ENCODE results near the gene NUP205.
"Not testable (repeated sequence)": the region's sequence is repeated elsewhere in the genome, so short reads cannot be mapped to it uniquely, and the experiment has no call there.

The NUP205 gene

DNA sequence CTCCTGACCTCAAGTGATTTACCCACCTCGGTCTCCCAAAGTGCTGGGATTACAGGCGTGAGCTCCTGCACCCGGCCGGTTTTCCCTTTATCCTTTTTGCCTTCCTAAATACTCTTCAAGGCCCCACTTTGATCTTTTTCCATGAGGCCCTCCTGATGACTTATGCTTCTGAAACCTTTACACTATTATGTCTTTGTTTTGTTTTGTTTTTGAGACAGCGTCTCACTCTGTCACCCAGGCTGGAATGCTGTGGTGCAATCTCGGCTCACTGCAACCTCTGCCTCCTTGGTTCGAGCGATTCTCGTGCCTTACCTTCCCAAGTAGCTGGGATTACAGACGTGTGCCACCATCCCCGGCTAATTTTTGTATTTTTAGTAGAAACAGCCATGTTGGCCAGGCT lies 108.4 kb downstream of the NUP205 start:
- no peak for DNase-seq (ENCODE audit: low read depth, low spot score)

- DNase-seq (ENCODE audit: low read depth, low spot score) = no peak
Measured at GRCh38 chr7:135666846-135667245, 109.1 kb downstream of the NUP205 start.

- not testable (repeated sequence) for DNase-seq (ENCODE audit: low read depth, low spot score)
Measured at GRCh38 chr7:135667626-135668025, 109.9 kb downstream of the NUP205 start.

- not testable (repeated sequence) for DNase-seq (ENCODE audit: low read depth, low spot score)
Measured at GRCh38 chr7:135668852-135669395, 111.2 kb downstream of the NUP205 start.

DNA sequence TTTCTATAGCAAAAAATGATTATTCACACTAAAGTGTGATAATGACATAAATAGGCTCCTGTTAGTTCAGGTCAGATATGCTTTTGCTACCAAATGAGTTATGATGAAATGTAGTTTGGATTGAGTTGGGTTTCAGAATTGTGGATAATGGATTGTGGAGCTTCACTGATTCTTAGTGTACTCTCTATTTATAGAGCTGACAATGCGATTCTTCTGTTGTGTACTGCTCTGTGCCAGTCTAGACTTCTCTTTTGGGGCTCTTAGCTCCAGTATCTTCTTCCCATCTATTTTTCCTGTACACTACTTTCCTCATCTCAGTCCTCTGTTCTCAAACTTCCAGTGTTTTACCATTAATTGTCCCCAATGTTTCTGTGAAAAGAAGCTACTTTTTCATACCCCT lies 112.1 kb downstream of the NUP205 start:
- no peak for DNase-seq (ENCODE audit: low read depth, low spot score)

DNA sequence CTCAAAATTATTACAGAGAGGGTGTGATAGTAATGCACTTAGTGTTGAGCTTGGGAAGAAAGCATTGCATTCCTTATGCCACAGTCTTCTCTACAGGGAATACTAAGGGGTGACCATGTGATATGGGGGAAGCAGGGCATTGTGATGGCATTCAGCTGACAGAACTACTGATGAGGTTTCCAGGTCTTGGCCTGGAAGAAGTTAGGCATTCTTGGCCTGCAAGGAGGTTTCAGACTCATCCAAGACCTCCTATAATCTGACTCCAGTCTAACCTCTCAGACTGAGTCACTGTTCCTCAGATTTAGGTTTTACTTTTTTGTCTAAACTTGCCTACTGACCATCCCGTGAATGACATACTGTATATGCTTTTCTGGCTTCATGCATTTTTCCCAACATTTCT lies 112.5 kb downstream of the NUP205 start:
- DNase-seq (ENCODE audit: low read depth, low spot score) = no peak

DNA sequence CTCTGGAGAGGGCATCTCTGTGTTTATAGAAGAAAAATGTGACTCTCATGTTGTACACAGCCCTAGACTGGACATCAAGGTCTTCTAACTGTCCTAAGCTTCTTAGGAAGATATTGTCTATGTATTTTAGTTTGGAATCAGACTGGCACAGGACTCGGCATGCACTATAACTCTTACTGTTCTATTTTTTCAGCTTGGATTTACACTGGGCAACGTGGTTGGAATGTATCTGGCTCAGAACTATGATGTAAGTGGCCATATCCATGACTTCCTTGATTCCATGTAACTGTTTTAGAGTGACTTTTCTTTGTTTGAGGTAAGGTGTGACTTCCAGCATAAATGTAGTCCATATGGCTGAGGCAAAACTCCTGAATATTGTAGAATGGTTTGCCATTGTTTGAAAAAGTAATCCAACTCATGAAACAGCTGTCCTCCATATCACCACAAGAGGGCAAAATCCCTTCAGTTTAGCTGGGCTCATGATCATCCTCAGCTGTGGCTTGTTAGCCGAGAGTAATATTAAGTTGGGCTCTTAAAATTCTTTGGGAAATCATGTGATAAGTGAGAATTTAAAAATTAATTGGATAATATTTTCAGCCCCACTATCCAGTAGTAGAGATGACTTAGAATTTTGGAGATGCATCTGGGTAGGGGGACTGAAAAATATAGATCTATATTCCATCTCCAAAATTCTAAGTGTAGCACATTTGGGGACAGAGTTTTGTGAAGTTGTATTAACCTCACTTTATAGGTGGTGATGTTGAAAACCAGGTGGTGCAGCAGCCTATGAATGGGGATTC lies 115.0 kb downstream of the NUP205 start:
- peak; percentile 23 for DNase-seq (ENCODE audit: low read depth, low spot score)

- DNase-seq (ENCODE audit: low read depth, low spot score) = no peak
Measured at GRCh38 chr7:135673360-135673706, 115.6 kb downstream of the NUP205 start.

DNA sequence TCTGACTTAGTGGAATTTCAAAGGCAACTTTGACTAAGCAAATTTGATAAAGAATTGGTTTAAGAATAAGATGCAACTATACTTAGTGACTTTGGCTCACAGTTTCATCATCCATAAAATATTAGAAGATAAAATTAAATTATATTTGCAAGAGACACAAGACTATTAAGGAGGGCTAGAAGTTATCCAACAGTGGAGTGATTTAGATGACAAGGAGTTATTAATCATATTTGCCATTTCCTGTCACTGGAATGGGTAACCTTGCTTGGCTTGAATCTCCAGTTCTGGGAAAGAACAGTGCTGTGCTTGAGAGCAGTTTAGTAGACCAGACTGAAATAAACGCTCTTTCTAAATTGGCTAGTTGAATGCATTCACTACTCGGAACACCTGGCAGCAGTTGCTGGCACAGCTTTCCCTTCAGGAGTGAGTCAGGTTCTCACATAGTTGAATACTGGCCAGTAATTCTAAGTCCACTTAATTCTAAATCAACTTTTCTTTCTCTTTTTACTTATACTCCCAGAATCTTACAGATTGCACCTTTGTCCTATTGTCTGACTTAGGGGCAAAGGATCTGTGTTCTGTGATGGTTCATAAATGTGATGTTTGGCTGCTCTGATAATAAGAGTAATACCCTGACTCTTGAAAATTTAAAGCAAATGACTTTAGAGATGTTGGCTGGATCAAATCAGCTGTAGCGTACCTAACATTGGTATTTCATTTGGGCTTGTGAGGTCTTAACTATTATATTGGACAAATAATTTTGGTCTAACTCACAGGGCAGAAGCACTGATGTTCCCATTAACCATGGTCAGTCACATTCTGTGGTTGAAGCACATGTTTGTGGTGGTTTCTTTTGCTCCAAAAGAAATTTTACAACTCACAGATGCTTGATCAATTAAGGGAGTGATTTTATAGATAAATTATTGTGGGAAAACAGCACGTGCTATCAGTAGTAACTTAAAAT lies 121.2 kb downstream of the NUP205 start:
- DNase-seq (ENCODE audit: low read depth, low spot score) = no peak

DNA sequence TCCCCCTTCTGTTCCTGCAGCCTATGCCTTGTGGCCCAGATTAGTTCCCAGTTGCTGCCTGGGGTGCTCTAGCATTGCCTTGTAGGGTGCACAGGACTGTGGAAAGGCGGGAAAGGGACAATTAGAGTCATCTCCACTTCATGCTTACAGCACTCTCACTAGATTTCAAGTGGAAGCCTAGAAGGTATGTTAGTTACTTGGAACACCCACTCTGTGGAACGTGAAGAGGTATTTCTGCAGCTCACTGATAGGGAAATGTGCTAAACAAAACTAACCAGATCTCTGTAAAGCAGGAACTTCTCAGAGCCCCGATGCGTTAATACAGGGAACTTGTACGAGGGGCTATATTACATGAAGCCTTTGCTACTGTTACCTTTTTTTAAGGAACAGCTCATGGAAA lies 124.0 kb downstream of the NUP205 start:
- DNase-seq (ENCODE audit: low read depth, low spot score) = no peak

DNA sequence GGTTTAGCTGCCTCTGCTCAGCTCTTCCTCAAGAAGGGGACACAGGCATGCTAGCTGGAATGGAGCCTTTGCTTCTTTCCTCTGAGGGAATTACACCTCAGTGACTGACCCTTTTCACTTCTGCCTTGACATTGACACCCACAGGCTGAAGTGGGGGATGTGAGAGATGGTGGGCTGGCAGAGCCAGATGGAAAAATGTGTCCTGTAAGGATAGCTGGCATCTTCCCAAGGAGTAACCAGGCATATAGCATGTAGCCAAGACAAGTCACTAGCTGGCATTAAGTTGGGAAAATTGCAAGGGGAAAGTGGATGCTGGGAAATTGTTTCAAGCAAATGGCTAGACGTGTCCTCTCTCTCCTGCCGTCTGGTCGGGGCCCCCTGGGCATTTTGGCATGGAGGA lies 124.5 kb downstream of the NUP205 start:
- no peak for DNase-seq (ENCODE audit: low read depth, low spot score)

DNA sequence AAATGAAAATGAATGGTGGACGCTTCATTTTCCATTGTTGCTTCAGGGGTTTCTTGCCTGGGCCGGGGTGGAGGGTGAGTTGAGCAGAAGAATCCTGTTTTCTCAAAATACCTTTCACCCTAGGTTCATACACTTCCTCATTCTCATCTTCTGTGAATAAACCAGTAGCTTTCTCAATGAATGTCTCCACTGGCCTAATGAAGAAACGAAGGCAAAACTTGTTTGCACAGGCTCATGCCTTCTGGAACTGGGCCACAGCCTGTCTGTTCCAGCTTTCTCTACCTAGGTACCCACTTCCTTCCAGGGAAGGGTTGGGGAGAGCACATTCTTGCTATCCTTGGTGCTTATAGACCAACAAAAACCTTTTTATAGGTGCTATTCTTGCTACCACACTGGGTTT lies 125.9 kb downstream of the NUP205 start:
- no peak for DNase-seq (ENCODE audit: low read depth, low spot score)

GRCh38 chr7:135684136-135684535 lies 126.4 kb downstream of the NUP205 start:
- DNase-seq (ENCODE audit: low read depth, low spot score) = no peak

DNA sequence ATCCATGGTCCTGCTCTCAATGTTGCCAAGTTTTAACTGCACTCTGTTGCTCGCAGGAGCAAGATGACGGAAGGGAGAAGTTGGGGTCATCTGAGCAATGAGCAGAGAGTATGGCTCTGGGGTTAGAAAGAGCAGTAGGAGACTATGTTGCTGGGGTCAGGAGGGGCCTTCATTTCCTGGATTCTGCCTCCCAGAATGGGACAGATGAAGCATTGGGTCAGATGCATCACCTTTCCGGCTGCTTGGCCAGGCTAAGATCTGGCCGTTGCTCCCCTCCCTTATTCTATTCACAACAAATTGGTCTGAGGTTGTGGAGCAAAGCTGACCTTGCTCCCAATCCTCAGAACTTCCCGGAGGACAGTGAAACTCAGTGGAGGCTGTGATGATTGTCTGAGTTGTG lies 127.0 kb downstream of the NUP205 start:
- DNase-seq (ENCODE audit: low read depth, low spot score) = no peak

GRCh38 chr7:135685306-135686084 lies 127.8 kb downstream of the NUP205 start:
- no peak for DNase-seq (ENCODE audit: low read depth, low spot score)

- no peak for DNase-seq (ENCODE audit: low read depth, low spot score)
Measured at GRCh38 chr7:135687466-135687865, 129.7 kb downstream of the NUP205 start.

DNA sequence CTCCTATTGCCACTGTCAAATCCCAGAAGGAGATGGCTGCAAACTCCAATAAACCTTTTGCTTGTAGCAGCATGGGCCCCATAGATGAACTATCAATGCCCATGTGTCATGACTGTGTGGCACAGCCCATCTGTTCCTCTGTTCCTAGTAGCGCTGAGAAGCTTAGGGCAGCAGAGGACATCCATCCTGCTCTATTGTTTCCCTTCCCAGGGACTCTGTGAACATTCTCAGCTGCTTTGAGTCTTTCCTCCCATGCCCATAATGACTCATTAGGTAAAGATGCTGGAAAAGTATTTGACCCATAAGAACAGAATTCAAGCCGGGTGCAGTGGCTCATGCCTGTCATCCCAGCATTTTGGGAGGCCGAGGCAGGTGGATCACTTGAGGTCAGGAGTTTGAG lies 132.8 kb downstream of the NUP205 start:
- DNase-seq (ENCODE audit: low read depth, low spot score) = no peak

GRCh38 chr7:135692055-135692454 lies 134.3 kb downstream of the NUP205 start:
- no peak for DNase-seq (ENCODE audit: low read depth, low spot score)

DNA sequence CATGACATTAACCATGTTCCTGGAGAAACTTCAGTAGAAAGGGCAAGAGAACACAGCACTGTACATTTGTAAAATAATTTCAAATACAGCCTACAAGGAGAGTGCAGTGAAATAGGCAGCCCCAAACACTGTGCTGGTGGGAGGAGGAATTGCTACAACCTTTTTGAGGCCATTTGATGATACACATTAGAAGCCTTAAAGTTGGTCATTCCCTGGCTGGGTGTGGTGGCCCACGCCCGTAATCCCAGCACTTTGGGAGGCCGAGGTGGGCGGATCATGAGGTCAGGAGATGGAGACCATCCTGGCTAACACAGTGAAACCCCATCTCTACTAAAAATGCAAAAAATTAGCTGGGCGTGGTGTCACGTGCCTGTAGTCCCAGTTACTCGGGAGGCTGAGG lies 134.9 kb downstream of the NUP205 start:
- DNase-seq (ENCODE audit: low read depth, low spot score) = not testable (repeated sequence)

- DNase-seq (ENCODE audit: low read depth, low spot score) = no peak
Measured at GRCh38 chr7:135693558-135693957, 135.8 kb downstream of the NUP205 start.

DNA sequence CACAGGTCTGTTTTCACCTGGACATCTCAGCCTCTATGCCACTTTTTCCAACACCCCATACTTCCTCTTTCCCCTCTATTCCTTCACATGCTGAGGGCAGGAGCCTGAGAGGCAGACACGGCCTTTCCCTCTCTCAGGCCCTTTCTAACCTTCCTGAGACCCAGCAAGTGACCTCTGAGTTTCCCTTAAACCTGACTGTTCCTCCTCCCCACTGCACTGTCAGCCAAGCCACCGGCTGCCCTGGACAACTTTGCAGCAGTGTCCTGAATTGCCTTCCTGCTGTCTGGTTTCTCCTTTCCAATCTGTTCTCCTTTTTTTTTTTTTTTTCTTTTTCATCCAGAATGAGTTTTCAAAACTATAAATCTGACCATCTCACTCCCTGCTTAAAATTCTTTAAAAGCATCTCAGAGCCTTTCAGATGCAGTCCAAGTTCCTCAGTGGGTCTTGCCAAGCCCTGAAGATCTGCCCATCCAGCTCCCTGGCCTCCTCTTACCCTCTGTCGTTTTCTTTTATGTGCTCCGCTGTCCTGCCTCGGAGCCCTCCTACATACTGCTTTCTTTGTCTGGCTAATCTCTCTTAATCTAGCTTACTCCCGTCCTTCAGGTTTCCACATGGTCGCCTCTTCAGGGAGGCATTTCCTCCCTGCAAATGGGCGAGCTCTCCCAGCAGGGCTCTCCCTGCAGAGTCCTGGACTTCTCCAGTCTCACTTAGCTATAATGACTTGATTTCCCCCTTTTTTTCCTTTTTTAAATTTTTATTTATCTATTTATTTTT lies 139.7 kb downstream of the NUP205 start:
- DNase-seq (ENCODE audit: low read depth, low spot score) = peak; percentile 44
